Activated T-cell treated with anti-CD3 and anti-CD28 coated beads, Interleukin-2, amount 50 U/mL, for 1 hour (primary cell): ENCODE data around the gene GRN.

Source experiments
- DNase-seq: peaks from one replicate; pipeline ENCODE4 v3.0.0-alpha.2; 2020

GRN gene

DNA sequence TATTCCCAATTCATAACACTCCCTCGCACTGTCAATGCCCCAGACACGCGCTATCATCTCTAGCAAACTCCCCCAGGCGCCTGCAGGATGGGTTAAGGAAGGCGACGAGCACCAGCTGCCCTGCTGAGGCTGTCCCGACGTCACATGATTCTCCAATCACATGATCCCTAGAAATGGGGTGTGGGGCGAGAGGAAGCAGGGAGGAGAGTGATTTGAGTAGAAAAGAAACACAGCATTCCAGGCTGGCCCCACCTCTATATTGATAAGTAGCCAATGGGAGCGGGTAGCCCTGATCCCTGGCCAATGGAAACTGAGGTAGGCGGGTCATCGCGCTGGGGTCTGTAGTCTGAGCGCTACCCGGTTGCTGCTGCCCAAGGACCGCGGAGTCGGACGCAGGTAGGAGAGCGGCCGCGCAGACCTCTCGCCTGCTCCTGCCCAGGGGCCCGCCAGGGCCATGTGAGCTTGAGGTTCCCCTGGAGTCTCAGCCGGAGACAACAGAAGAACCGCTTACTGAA, at the start of gene GRN:
Gene GRN, plus strand, starts transcription at position 364 of the 515 bp plus-strand sequence. CDS start 3,863 bp downstream, outside the sequence.
- DNase-seq, result peak; percentile 83

DNA sequence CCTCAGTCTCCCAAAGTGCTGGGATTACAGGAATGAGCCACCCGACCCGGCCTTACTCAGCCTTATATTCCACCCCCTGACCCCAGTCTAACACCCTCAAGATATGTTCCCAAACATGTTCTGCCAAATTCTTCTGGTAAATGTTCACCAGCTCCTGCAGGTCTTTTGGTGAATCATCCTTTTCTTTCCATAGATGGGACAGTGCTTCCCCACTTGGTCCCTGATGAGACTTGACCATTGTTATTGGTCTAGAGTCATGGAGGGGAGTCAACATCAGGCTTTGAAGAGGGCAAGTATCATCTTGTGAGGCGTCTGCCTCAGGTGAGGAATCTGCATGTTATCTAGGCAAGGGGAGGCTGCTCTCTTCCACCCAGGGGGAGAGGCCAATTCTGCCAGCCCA, 47.1 kb upstream of the GRN start:
- no peak for DNase-seq

GRCh38 chr17:44304651-44305050, 40.5 kb upstream of the GRN start:
- no peak for DNase-seq

DNA sequence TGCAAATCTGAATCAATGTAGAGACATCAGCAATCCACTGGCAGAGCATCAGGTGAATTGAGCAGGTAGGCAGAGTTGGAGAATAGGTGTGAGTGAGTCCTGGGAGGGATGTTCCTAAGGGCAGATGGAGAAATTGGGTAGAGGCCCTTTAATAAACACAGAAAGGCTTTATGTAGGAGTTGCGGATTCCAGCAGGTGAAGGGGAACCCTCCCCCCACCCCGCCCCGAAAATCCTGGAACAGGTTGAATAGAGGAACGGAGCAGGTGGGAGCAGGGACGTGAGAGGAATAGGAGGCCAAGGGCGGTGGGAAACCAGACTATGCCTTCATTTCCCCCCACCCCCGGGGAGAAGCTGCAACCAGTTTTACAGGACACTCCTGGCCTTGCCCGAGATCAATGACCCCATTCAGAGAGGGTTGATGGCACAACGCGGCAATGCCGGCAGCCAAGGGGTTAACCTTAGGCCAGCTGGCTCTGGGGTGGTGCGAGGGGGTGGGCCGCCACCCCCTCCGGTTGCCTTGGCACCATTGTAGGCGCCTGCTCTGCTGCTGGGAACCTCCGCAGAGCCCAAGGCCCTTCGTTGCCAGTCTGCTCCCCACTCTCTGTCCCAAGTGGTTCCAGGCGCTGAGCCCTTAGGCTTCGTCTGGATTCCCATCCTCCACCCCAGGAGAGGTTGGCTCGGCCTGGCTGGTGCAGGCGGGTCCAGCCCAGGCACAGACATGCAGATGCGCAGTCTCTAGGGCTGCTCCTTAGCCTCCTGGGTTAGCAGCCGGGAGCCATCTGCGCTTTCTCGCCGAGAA, 37.5 kb upstream of the GRN start:
- no peak for DNase-seq

DNA sequence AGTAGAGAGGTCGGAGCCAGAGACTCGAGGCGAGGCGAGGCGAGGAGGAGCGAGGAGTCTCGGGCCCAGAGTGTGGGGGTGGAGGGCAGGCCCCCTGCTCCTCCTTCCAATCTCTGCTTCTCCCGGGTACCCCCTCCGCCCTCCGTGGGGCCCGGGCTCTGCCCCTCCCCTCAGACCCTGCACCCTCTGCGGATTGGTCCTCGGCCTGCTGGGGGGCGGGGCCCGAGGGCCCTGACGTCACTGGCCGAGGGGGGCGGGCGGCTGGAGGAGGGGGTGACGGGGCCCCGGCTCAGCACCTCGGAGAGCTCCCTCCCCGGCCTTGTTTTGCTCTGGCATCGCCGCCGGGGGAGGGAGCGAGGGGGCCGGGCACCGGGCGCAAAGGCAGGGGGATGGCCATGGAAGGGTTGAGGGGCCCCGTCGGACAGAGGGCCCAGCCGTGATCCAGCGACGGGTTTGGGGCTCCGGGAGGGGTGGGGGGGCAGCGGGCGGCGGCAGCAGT, 36.7 kb upstream of the GRN start, which contains the start of gene RUNDC3A:
Gene RUNDC3A, plus strand, starts transcription at position 282 of the 499 bp plus-strand sequence. CDS start 232 bp downstream, outside the sequence.
- peak; percentile 92 for DNase-seq

DNA sequence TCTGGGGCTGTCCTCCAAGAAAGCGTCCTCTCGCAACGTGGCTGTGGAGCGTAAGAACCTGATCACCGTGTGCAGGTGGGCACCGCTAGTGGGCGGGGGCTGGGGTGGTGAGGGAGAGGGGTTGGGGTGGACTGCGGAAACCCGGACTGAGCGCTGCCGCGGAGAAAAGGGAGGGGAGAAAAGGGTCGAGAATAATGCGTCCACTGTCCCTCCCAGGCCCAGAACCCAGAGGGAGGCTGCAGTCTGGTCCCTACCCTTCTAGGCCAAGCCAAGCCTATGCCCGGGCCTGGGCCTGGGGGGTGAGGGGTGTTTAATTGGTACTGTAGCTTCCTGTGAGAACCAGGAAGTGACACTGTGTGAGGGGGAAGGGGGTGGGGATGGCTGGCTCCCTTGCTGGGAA, 36.2 kb upstream of the GRN start:
- no peak for DNase-seq

DNA sequence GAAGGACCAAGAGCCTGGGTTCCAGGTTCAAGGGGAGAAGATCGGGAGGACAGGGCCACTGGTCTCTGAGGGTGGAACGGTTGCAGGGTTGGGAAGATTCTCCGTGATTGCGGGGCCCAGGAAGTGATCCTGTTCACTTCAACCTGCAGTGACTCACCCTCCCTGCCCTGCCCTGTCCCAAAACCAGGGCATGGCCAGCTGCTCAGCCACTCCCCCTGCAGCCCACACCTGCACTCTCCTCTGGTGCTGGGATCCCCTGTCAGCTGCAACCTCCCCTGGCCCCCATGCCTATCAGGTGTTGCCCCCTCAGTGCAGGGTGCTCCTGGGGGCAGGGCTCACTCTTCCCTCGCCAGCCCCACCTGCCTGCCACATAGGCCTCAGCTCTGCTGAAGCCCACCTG, 35.6 kb upstream of the GRN start:
- no peak for DNase-seq

DNA sequence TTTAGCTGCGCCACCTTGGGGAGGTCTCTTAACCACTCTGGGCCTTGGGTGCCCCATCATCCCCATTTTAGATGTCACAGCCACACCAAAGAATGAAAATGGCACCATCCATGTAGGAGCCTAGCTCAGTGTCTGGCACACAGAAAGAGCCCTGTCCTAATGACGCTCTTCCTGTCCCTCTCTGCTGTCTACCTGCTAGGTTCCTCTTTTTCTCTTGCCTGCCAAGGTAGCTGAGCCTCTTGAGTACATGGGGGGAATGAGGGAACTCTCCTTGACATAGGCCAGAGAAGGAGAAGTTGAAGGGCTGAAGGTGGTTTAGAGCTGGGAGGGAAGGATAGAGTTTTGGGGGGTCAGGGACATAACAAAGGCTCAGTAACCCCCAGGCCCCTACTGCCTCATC, 34.9 kb upstream of the GRN start:
- no peak for DNase-seq

DNA sequence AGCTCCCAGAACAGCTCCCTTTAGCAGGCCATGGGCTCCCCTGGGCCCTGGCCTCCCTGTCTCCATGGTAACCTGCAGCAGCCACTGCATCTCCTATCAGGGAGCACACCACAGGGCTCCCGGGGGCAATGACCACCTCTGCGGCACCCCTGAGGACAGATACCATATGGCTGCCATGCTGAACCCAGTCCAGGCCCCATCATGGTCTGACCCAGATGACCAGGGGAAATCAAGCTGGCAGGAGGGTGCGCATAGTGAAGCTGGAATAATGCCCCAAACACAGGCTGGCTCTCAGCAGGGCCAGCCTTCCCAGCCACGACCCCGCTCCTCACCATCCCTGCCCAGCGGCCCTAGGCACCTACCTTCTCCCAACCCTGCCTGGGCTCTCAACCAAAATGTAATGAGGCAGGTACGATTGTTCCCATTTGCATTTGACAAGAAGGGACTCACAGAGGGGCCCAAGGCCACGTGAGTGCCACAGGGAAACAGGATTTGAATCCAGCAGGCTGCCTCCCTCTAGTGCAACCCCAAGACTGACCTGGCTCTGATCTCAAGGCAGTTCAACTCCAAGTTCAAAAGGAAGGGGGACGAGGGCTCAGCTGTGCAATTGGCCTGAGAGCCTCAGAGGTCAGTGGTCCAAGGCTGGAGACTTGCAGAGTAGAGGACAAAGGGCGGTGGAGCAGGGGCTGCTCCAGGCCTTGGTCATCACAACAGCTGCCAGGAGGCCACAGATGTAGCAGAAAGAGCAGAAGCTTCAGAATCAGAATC, 34.3 kb upstream of the GRN start:
- no peak for DNase-seq

GRCh38 chr17:44311562-44312181, 33.4 kb upstream of the GRN start:
- DNase-seq, result no peak

- no peak for DNase-seq
These were observed 32.6 kb upstream of the GRN start for GRCh38 chr17:44312396-44313104.

DNA sequence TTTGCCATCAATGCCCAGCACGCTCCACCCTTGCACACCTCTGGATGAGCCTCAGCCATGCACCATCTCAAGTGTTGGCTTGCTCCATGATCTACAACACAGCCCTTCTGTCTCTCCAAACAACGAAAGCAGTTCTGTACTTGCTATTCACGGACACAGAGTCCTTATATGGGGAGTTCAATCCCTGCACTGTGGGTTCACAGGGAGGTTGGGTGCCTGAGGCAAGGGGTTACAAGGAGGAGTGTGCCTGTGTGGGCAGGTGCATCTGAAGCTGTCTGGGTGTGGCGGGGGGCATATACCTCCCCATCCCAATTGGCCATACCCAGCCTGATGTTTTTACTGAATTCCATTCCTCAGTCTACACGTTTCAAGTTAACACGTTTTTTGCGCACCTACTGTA, 31.1 kb upstream of the GRN start:
- DNase-seq, result no peak

GRCh38 chr17:44314524-44314868, 30.6 kb upstream of the GRN start:
- DNase-seq, result no peak

DNA sequence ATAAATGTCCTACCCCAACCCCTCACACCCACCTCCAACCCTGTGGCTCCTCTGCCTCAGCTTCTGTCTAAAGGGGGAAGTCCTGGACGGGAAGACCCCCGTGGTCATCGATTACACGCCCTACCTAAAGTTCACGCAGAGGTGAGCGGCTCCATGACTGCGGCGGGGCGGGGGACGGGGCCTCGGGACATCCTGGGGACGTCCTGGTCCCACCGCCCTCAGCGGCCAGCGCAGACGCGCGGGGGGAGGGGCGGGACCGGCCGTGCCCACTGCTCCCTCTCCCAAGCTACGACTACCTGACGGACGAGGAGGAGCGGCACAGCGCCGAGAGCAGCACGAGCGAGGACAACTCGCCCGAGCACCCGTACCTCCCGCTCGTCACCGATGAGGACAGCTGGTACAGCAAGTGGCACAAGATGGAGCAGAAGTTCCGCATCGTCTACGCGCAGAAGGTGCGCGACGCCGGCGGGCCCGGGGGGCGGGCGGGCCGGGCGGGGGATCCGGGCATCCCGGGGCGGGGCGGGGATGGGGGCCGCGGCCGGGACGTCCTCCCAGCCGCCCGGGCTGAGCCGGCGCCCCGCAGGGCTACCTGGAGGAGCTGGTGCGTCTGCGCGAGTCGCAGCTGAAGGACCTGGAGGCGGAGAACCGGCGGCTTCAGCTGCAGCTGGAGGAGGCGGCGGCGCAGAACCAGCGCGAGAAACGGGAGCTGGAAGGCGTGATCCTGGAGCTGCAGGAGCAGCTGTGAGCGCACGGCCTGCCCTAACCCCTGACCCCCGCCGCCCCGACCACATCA, 30.0 kb upstream of the GRN start:
- DNase-seq, result peak; percentile 46

DNA sequence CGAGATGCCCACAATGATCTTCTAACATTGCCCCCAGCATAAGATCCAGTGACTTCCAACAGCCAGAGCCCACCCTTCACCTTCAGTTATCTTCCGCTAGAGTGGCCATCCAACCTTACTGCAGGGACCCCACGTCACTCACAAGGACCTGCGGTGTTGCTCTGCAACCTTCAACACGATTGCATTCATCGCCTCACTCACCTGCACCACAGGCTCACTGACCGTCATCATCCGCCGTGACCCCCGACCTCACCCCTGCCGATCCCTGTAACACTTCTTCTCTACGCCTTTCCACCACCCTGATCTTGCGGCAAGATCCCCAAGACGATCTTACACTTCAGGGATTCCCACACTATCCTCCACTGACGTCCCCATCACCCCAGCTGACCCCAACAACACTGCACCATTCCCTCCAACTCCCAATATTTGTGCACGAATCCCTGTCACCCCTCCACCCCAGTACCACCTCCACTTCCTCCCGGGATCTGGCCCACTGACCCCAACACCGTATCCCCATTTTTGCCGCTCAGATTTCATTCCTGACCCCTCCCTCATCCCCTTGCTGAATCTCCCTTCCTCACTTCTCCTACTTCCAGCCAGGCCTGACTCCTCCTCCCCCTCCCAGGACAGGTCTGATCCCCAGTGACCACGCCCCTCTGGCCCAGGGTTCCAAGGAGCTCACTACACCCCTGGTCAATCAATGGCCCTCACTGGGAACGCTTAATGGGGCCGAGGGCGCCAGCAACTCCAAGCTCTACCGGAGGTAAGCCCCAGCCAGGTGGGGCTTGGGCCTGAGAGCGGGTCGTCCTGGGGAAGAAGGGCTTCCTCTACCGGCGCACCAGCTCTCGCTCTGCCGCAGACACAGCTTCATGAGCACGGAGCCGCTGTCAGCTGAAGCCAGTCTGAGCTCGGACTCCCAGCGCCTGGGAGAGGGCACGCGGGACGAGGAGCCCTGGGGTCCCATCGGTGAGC, 29.1 kb upstream of the GRN start:
- DNase-seq, result no peak

- DNase-seq, result no peak
These were observed 27.6 kb upstream of the GRN start for GRCh38 chr17:44317545-44317944.

GRCh38 chr17:44318077-44318892, 26.8 kb upstream of the GRN start:
- no peak for DNase-seq

DNA sequence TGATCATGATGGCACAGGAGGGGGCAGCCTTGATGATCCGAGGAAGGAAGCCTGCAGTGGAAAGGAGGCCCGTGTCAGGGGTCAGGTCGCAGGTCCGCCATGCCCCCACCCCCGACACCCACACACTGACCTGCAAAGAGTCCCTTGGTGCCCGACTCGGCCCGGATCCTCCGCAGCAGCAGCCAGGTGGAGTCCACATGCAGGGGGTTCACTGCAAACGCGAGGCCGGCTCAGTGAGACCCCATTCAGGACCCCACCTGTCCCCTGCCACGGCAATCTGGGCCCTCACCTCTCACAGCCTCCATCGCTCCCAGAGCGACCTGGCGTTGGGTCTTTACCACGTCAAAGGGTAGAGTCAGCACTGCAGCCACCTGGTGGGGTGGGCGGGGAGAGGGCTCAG, 25.0 kb upstream of the GRN start:
- DNase-seq, result no peak

GRCh38 chr17:44321246-44322120, 23.6 kb upstream of the GRN start:
- DNase-seq, result no peak
